IPS-NIHi11 (cell line): Measurements from ENCODE around the gene OR2T34.
"Not testable (repeated sequence)": the region's sequence is repeated elsewhere in the genome, so short reads cannot be mapped to it uniquely, and the experiment has no call there.

Source experiments
- DNase-seq: peaks from one replicate; pipeline ENCODE4 v3.0.0; 2012; ENCODE audit warnings: mixed read lengths, low spot score

The OR2T34 gene

GRCh38 chr1:248562672-248563071, 11.9 kb downstream of the OR2T34 start, which contains the start of gene OR2T29:
TSS of gene OR2T29 (minus strand) at chr1:248562772. CDS start at chr1:248559491, 3,281 bp downstream.
- DNase-seq, result not testable (repeated sequence)

GRCh38 chr1:248551027-248551426, 23.5 kb downstream of the OR2T34 start:
- DNase-seq, result not testable (repeated sequence)

- DNase-seq, result not testable (repeated sequence)
These were observed 27.2 kb downstream of the OR2T34 start for GRCh38 chr1:248547383-248547782.

- not testable (repeated sequence) for DNase-seq
These were observed 37.1 kb downstream of the OR2T34 start for GRCh38 chr1:248537449-248537848.
